Measurements from ENCODE around the gene TFE3. TPM values are rescaled to one million over a fixed set of nuclear protein-coding genes. Genes with fewer than 3 reads are reported as not detected.

TFE3 gene
- total RNA-seq, 6 experiments from 2014 or later = 76.6 to 89.1 (median 83.9) TPM

- Mint-ChIP-seq H3K27ac (no peak overlapping the region), H3K36me3 (ENCODE audit: low read depth) (no peaks in the 10 kb centered on the region), H3K9me3 (no peaks in the 10 kb centered on the region), H3K27me3 (ENCODE audit: insufficient read depth) (peaks cover 3% of the 10 kb centered on the region; the same call in 1 of the 2 replicates), H3K4me3 (no peak overlapping the region), H3K4me1 (ENCODE audit: low read depth) (no peaks in the 10 kb centered on the region)
- TF ChIP-seq CTCF (IDR thresholded peaks at IDR 0.05) = no peak
- DNase-seq = no peak
Observed at GRCh38 chrX:49064735-49065134, 21.6 kb upstream of the TFE3 start.

GRCh38 chrX:49064303-49064702 lies 21.1 kb upstream of the TFE3 start:
- TF ChIP-seq CTCF (IDR thresholded peaks at IDR 0.05) = no peak
- H3K4me3 Mint-ChIP-seq = no peak overlapping the region
- H3K4me1 Mint-ChIP-seq (ENCODE audit: low read depth) = no peaks in the 10 kb centered on the region
- DNase-seq = no peak
- no peaks in the 10 kb centered on the region for H3K36me3 Mint-ChIP-seq (ENCODE audit: low read depth)
- H3K27ac Mint-ChIP-seq = no peak overlapping the region
- H3K27me3 Mint-ChIP-seq (ENCODE audit: insufficient read depth) = peaks cover 4% of the 10 kb centered on the region; the same call in 1 of the 2 replicates
- H3K9me3 Mint-ChIP-seq = no peaks in the 10 kb centered on the region

GRCh38 chrX:49063715-49064114 lies 20.6 kb upstream of the TFE3 start:
- Mint-ChIP-seq H3K27me3 (ENCODE audit: insufficient read depth) (peaks cover 5% of the 10 kb centered on the region; the same call in 1 of the 2 replicates), H3K36me3 (ENCODE audit: low read depth) (no peaks in the 10 kb centered on the region), H3K4me3 (no peak overlapping the region), H3K27ac (no peak overlapping the region), H3K9me3 (no peaks in the 10 kb centered on the region), H3K4me1 (ENCODE audit: low read depth) (no peaks in the 10 kb centered on the region)
- no peak for DNase-seq
- TF ChIP-seq CTCF (IDR thresholded peaks at IDR 0.05) = no peak

- H3K4me3 Mint-ChIP-seq = no peak overlapping the region
- no peak for DNase-seq
- no peak overlapping the region for H3K27ac Mint-ChIP-seq
- peaks cover 5% of the 10 kb centered on the region; the same call in 1 of the 2 replicates for H3K27me3 Mint-ChIP-seq (ENCODE audit: insufficient read depth)
- H3K36me3 Mint-ChIP-seq (ENCODE audit: low read depth) = no peaks in the 10 kb centered on the region
- H3K9me3 Mint-ChIP-seq = no peaks in the 10 kb centered on the region
- no peak for TF ChIP-seq CTCF (IDR thresholded peaks at IDR 0.05)
- no peaks in the 10 kb centered on the region for H3K4me1 Mint-ChIP-seq (ENCODE audit: low read depth)
Observed at GRCh38 chrX:49061916-49062315, 18.8 kb upstream of the TFE3 start.

GRCh38 chrX:49061490-49061889 lies 18.3 kb upstream of the TFE3 start:
- no peaks in the 10 kb centered on the region for H3K4me1 Mint-ChIP-seq (ENCODE audit: low read depth)
- TF ChIP-seq CTCF (IDR thresholded peaks at IDR 0.05) = no peak
- DNase-seq = no peak
- peaks cover 5% of the 10 kb centered on the region; the same call in 1 of the 2 replicates for H3K27me3 Mint-ChIP-seq (ENCODE audit: insufficient read depth)
- no peak overlapping the region for H3K27ac Mint-ChIP-seq
- H3K9me3 Mint-ChIP-seq = no peaks in the 10 kb centered on the region
- H3K4me3 Mint-ChIP-seq = no peak overlapping the region
- H3K36me3 Mint-ChIP-seq (ENCODE audit: low read depth) = no peaks in the 10 kb centered on the region

- Mint-ChIP-seq H3K27me3 (ENCODE audit: insufficient read depth) (peaks cover 5% of the 10 kb centered on the region; the same call in 1 of the 2 replicates), H3K36me3 (ENCODE audit: low read depth) (no peaks in the 10 kb centered on the region), H3K27ac (no peak overlapping the region)
Observed at GRCh38 chrX:49060914-49061313, 17.8 kb upstream of the TFE3 start.

More at GRCh38 chrX:49060914-49061313, 17.8 kb upstream of the TFE3 start:
- Mint-ChIP-seq H3K4me1 (ENCODE audit: low read depth) (no peaks in the 10 kb centered on the region), H3K9me3 (no peaks in the 10 kb centered on the region), H3K4me3 (no peak overlapping the region)
- DNase-seq = no peak
- TF ChIP-seq CTCF (IDR thresholded peaks at IDR 0.05) = no peak
